NCI-H446 (cell line): ENCODE data around the gene LBH.
"Not testable (repeated sequence)": the region's sequence is repeated elsewhere in the genome, so short reads cannot be mapped to it uniquely, and the experiment has no call there.

Experiments
- DNase-seq, 2 experiments: peaks; one replicate each; lab custom pipeline; 2025; lab: John Stamatoyannopoulos, UW

Gene LBH

GRCh38 chr2:30259071-30259470 is 27.7 kb downstream of the LBH start:
- no peak for DNase-seq

GRCh38 chr2:30259827-30260679 is 28.7 kb downstream of the LBH start:
- DNase-seq = no peak

- DNase-seq = no peak
Observed at GRCh38 chr2:30260941-30261340, 29.6 kb downstream of the LBH start.

- DNase-seq = no peak
Observed at GRCh38 chr2:30261695-30262211, 30.4 kb downstream of the LBH start.

GRCh38 chr2:30262716-30263309 is 31.5 kb downstream of the LBH start:
- DNase-seq = no peak

- no peak for DNase-seq
Observed at GRCh38 chr2:30264274-30264673, 32.9 kb downstream of the LBH start.

- DNase-seq = no peak
Observed at GRCh38 chr2:30265052-30266015, 34.0 kb downstream of the LBH start.

- no peak for DNase-seq
Observed at GRCh38 chr2:30266051-30266621, 34.8 kb downstream of the LBH start.

- DNase-seq = no peak
Observed at GRCh38 chr2:30266705-30267104, 35.4 kb downstream of the LBH start.

GRCh38 chr2:30267161-30267975 is 36.0 kb downstream of the LBH start:
- no peak for DNase-seq

GRCh38 chr2:30268296-30268871 is 37.0 kb downstream of the LBH start:
- DNase-seq = no peak

- not testable (repeated sequence) for DNase-seq
Observed at GRCh38 chr2:30269114-30269770, 37.9 kb downstream of the LBH start.

GRCh38 chr2:30269771-30270145 is 38.4 kb downstream of the LBH start:
- DNase-seq = no peak

- no peak for DNase-seq
Observed at GRCh38 chr2:30270166-30270565, 38.8 kb downstream of the LBH start.

- DNase-seq = no peak
Observed at GRCh38 chr2:30271301-30271700, 40.0 kb downstream of the LBH start.

- DNase-seq = no peak
Observed at GRCh38 chr2:30272286-30272685, 41.0 kb downstream of the LBH start.

- DNase-seq = no peak
Observed at GRCh38 chr2:30272761-30273573, 41.6 kb downstream of the LBH start.

- DNase-seq = no peak
Observed at GRCh38 chr2:30273574-30273929, 42.2 kb downstream of the LBH start.

- no peak for DNase-seq
Observed at GRCh38 chr2:30275256-30275655, 43.9 kb downstream of the LBH start.
